Fibroblast of upper back skin (primary cell): ENCODE measurements around the gene QSOX1.
"Not testable (repeated sequence)": the region's sequence is repeated elsewhere in the genome, so short reads cannot be mapped to it uniquely, and the experiment has no call there.

Experiments used
- DNase-seq: peaks from one replicate; pipeline ENCODE4 v3.0.0-alpha.2; 2013

Gene QSOX1

GRCh38 chr1:180194048-180194425 is 39.4 kb downstream of the QSOX1 start:
- DNase-seq: no peak

- no peak for DNase-seq
Observed at GRCh38 chr1:180194546-180195207, 40.0 kb downstream of the QSOX1 start.

GRCh38 chr1:180195401-180195800 is 40.7 kb downstream of the QSOX1 start:
- DNase-seq: no peak

DNA sequence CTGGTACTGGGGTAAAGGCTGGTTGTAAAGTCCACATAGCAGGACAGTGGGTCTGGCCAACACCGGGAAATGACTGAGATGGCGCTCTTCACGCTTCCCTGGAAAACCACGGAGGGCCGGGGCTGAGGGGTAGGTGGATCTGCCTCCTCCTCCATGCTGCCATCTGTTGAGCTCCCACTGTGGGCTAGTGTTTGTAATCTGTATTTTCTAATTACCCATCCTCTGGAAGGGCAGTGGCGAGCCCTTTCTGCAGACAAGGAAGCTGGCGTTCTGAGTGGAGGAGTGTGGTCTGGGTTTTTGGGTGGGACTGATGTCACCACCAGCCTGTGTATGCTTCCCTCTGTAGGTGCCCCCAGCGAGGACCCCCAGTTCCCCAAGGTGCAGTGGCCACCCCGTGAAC is 41.2 kb downstream of the QSOX1 start:
- no peak for DNase-seq

DNA sequence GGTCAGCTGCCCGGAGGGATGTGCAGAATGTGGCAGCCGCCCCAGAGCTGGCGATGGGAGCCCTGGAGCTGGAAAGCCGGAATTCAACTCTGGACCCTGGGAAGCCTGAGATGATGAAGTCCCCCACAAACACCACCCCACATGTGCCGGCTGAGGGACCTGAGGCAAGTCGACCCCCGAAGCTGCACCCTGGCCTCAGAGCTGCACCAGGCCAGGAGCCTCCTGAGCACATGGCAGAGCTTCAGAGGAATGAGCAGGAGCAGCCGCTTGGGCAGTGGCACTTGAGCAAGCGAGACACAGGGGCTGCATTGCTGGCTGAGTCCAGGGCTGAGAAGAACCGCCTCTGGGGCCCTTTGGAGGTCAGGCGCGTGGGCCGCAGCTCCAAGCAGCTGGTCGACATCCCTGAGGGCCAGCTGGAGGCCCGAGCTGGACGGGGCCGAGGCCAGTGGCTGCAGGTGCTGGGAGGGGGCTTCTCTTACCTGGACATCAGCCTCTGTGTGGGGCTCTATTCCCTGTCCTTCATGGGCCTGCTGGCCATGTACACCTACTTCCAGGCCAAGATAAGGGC is 41.9 kb downstream of the QSOX1 start:
- DNase-seq: no peak

DNA sequence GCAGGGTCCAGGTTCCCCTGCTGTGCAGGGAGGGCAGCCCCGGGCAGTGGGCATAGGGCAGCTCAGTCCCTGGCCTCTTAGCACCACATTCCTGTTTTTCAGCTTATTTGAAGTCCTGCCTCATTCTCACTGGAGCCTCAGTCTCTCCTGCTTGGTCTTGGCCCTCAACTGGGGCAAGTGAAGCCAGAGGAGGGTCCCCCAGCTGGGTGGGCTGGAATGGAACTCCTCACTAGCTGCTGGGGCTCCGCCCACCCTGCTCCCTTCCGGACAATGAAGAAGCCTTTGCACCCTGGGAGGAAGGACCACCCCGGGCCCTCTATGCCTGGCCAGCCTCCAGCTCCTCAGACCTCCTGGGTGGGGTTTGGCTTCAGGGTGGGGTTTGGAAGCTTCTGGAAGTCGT is 42.6 kb downstream of the QSOX1 start:
- DNase-seq: no peak

DNA sequence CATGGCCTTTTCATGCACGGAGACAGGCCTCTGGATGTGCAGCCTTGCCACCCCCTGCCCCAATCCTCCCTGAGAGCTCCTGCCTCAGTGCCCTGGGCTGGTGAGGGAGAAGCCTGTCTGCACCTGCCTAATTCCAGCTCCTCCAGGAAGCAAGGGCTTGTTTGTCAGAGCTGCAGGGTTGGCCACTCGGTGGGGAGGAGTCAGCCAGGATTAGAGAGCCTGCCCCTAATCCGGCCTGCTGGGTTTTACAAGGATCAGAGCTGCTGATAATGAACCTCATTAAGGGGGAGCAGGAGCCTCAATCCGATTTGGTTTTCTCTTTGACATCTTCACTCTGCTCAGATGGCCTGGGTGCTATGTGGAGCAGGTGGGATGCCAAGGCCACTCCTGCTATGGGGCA is 43.5 kb downstream of the QSOX1 start:
- no peak for DNase-seq

DNA sequence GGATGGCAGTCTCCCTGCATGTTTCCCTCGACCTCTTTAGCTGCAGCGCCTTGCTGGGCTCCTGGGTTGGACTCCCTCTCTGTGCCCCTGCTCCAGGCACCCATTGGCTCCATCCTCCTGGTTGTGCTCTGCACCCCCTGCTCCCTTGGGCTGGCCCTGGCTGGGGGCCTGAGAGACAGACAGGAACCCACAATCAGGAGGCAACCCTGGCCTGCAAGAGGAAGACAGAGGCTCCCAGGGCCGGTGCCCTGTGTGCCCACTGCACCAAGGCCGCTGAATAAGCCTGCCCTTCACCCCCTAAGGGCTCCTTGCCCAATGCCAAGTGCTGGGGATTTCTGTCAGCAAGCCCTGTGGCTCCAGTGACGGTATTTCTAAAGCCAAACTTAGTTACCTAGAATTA is 43.9 kb downstream of the QSOX1 start:
- no peak for DNase-seq

DNA sequence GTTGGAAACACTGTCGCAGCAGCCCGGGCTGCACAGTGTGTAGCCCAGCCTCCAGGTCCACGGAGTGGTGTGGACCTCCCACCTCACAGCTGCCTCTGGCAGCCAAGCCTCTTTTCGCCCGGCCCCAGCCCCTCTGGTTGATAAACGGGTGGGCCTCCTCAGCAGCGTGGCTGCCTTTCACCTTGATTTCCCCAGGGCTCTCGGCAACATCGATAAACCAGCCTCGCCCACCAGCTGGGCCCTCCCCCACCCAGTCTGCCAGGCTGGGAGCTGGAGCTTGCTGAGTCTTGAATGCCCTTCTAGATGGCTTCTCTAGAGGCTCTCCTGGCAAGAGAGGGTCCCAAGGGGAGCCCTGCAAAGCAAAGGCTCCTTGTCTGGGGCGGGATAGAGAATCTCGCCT is 44.3 kb downstream of the QSOX1 start:
- no peak for DNase-seq

DNA sequence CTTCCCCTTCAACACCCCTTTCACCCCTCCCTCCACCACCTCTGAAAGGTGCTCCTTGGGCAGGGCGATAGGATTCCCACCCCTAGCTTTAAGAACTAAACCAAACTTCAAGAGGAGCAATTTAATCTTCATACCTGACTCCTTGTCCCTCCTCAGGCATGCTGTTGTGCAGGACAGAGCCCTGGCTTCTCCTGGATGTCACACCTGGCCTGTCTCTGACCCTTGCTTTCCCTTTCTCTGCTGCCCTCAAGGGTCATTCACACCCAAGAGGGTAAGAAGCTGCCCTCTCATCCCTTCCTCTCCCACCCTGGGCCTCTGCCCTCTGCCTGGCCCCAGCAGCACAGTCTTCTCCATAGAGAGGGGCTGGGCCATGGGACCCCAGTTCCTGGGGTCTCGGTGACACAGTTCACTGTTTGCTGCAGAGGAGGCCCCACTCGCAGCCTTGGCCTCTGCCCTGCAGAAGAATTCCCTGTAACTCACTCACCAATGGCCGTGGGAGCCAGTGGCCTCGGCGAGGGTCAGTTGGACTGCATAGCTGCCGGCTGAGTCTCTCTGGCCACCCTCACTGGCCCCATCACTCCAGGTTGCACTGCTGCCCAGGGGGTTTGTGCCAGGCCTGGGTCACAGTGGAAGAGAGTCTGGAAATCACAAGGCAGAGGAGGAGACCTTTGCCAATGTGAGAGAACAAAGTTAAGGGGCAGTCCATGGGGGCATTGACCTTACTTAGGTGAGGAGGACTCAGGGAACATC is 47.0 kb downstream of the QSOX1 start:
- DNase-seq: no peak

DNA sequence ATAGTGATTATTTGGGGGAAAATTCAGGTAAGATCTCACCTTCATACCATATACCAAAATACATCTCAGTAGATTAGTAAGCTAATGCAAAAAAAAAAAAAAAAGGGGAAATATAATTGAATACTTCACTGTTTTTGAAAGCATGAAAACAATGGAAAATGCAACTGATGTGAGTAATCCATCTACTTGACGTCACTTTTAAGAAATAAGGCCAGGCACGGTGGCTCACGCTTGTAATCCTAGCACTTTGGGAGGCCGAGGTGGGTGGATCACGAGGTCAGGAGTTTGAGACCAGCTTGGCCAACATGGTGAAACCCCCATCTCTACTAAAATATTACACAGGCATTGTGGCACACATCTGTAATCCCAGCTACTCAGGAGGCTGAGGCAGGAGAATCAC is 47.9 kb downstream of the QSOX1 start:
- DNase-seq: not testable (repeated sequence)

GRCh38 chr1:180204231-180204630 is 49.6 kb downstream of the QSOX1 start:
- no peak for DNase-seq

DNA sequence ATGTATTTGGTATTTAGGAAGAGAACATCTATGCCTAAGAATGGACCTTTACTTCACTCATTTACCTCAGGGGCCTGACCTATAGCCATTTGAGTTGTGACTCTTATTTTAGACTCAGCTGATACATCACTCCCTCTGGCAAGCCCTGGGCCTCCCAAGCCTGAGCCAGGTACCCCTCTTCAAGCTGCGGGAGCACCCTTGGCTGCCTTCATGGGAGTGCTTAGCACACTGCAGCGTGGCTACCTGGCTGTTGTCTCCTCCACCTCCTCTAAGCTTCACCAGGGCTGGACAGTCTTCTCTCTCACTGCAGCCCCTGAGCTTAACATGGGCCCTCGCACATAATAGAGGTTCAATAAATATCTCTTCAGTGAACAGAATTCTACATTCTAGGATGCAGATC is 51.9 kb downstream of the QSOX1 start:
- DNase-seq: no peak

GRCh38 chr1:180208264-180208663 is 53.6 kb downstream of the QSOX1 start:
- DNase-seq: no peak

- no peak for DNase-seq
Observed at GRCh38 chr1:180210008-180210620, 55.4 kb downstream of the QSOX1 start.

DNA sequence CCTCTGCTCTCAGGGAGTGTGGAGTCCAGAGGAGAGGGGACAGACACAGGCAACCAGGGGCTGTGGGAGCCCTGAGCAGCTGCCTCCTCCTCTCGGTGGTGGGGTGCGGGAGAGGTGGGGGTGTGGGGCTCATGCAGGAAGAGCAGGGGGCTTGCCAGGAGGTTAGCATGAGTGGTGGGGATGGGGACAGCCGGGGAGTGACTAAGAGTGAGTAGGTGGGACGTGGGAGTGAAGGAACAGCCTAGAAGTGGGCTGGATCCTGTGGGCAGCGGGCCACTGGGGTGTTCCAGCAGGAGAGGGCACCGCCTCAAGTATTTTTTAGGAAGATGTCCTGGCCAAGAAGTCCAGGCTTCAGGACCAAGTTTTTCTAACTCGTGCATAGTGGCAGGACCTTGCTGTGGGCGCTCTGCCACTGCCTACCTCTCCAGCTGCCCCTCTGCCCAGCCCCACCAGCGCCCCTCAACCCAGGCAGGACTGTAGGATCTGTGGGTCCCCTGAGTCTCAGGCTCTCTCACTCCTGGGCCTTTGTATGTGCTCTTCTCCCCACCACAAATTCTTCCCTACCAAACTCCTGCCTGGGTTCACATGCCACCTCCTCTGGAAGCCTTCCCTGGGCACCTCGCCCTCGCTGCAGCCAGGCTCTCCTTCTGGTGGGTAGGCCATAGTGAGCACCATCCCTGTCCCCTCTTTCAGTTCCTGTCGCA is 56.6 kb downstream of the QSOX1 start:
- DNase-seq: no peak

- no peak for DNase-seq
Observed at GRCh38 chr1:180211860-180212229, 57.2 kb downstream of the QSOX1 start.

DNA sequence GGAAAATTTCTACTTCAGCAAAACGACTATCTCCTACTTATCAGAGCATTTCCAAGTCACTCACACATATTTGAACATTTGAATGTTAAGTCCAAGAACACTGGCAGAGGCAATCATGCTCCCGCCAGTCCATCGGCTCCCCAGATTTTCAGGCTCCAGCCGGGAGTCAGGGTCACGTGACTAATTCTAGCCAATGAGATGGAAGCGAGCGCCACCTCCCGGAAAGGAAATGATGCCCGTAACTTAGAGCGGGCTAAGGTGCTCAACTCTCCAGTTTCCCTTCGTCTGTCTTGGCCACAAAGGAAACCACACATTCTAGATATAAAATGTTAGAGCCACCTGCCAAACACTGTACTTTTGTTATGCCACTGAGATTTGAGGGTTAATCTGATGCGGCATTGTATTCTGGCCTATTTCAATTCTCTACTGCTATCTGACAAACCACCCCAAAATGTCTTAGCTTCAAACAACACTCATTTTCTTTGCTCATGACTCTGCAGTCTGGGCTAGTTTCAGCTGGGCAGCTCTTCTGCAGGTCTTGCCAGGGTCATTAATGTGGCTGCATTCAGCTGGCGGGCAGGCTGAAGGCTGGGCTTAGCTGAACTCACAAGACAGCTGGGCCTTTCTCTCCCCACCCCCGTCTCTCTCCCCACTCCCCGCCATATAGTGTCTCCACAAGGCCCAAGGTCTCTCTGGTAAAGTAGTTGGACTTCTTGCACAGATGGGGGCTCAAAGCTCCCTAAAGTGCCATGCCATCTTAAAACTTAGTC is 58.9 kb downstream of the QSOX1 start:
- no peak for DNase-seq

GRCh38 chr1:180215856-180216625 is 61.4 kb downstream of the QSOX1 start:
- no peak for DNase-seq

- DNase-seq: no peak
Observed at GRCh38 chr1:180217006-180217405, 62.3 kb downstream of the QSOX1 start.

GRCh38 chr1:180218806-180219765 is 64.4 kb downstream of the QSOX1 start:
- no peak for DNase-seq
